HepG2 (cell line): ENCODE results near the gene NFRKB. TPM values are rescaled to one million over a fixed set of nuclear protein-coding genes. Genes with fewer than 3 reads are reported as not detected.

Experiments
- AHR ChIP-seq: IDR thresholded peaks from 2 replicates; pipeline ENCODE4 v1.6.1; 2018; ENCODE audit warnings: missing genetic modification reagents, missing compliant biosample characterization
- ATF1 ChIP-seq: IDR thresholded peaks from 2 replicates; pipeline ENCODE4 v1.6.1; 2016; ENCODE audit warnings: mild to moderate bottlenecking, control low read depth
- ATF3 ChIP-seq: sonication (generic); formaldehyde crosslinking; IDR thresholded peaks from 2 replicates; pipeline ENCODE4 v1.4.0; 2020; ENCODE audit warnings: missing genetic modification reagents
- FOXM1 ChIP-seq: sonication (generic); formaldehyde crosslinking; IDR thresholded peaks from 2 replicates; pipeline ENCODE4 v1.5.0; 2020; ENCODE audit warnings: missing genetic modification reagents
- GMEB2 ChIP-seq: IDR thresholded peaks from 2 replicates; pipeline ENCODE4 v1.6.1; 2016; ENCODE audit warnings: missing biosample characterization, missing genetic modification reagents, low read depth
- KDM5B ChIP-seq: sonication (generic); formaldehyde crosslinking; IDR thresholded peaks from 2 replicates; pipeline ENCODE4 v1.4.0; 2020; ENCODE audit warnings: missing genetic modification reagents, mild to moderate bottlenecking, borderline replicate concordance
- MAFK ChIP-seq, 2 experiments: IDR thresholded peaks in 1 of 2; conservative IDR thresholded peaks in 1 of 2; 2 replicates each; pipeline ENCODE4 v1.6.1; 2011; ENCODE audit warnings: improper control_type of control experiment in 2 of 2, low read length in 2 of 2
- NBN ChIP-seq: fragments of 450-650 bp; conservative IDR thresholded peaks from 2 replicates; pipeline ENCODE4 v1.6.1; 2017
- PHF8 ChIP-seq: sonication (generic); formaldehyde crosslinking; IDR thresholded peaks from 2 replicates; pipeline ENCODE4 v1.5.0; 2020; ENCODE audit warnings: missing genetic modification reagents
- RARG ChIP-seq: sonication (generic); formaldehyde crosslinking; IDR thresholded peaks from 2 replicates; pipeline ENCODE4 v1.4.0; 2020; ENCODE audit warnings: low read depth, mild to moderate bottlenecking, missing genetic modification reagents
- RFX1 ChIP-seq: fragments of 450-650 bp; IDR thresholded peaks from 2 replicates; pipeline ENCODE4 v1.6.1; 2017
- SIN3A ChIP-seq: IDR thresholded peaks from 2 replicates; pipeline ENCODE4 v1.6.1; 2011; ENCODE audit warnings: low read depth, mild to moderate bottlenecking, control low read depth, low read length, borderline replicate concordance
- SP1 ChIP-seq, 2 experiments: fragments of 450-650 bp in 1 of 2; sonication (generic) in 1 of 2; formaldehyde crosslinking in 1 of 2; IDR thresholded peaks; 2 replicates each; pipeline versions ENCODE4 v1.4.0 to v1.6.1; 2016 to 2020; ENCODE audit warnings: missing genetic modification reagents in 1 of 2
- THYN1 ChIP-seq: sonication (generic); formaldehyde crosslinking; IDR thresholded peaks from 2 replicates; pipeline ENCODE4 v1.8.1; 2023; ENCODE audit warnings: low read depth, mild to moderate bottlenecking, moderate library complexity, missing genetic modification reagents, borderline replicate concordance
- TSC22D2 ChIP-seq: sonication (generic); formaldehyde crosslinking; IDR thresholded peaks from 2 replicates; pipeline ENCODE4 v1.5.1; 2020; ENCODE audit warnings: missing genetic modification reagents, mild to moderate bottlenecking, borderline replicate concordance
- ZHX1 ChIP-seq: sonication (generic); formaldehyde crosslinking; IDR thresholded peaks from 2 replicates; pipeline ENCODE4 v1.8.1; 2022; ENCODE audit warnings: low read depth, mild to moderate bottlenecking, missing genetic modification reagents
- ZNF263 ChIP-seq: sonication (generic); formaldehyde crosslinking; IDR thresholded peaks from 2 replicates; pipeline ENCODE4 v1.4.0; 2020; ENCODE audit warnings: missing genetic modification reagents
- ZNF264 ChIP-seq: sonication (generic); formaldehyde crosslinking; IDR thresholded peaks from 2 replicates; pipeline ENCODE4 v1.4.0; 2020; ENCODE audit warnings: missing genetic modification reagents
- ZNF331 ChIP-seq: sonication (generic); formaldehyde crosslinking; IDR thresholded peaks from 2 replicates; pipeline ENCODE4 v1.4.0; 2020; ENCODE audit warnings: missing genetic modification reagents
- ZNF691 ChIP-seq: sonication (generic); formaldehyde crosslinking; IDR thresholded peaks from 2 replicates; pipeline ENCODE4 v1.4.0; 2020; ENCODE audit warnings: missing genetic modification reagents, low read depth, mild to moderate bottlenecking, borderline replicate concordance
- ZNF777 ChIP-seq: sonication (generic); formaldehyde crosslinking; IDR thresholded peaks from 2 replicates; pipeline ENCODE4 v1.4.0; 2020; ENCODE audit warnings: missing genetic modification reagents
- polyA plus RNA-seq, 8 experiments: library from polyadenylated mRNA; depleted of rRNA in 3 of 8; stranded (reverse) in 7 of 8; unstranded in 1 of 8; fragments of >200 nt; fragmentation: Illumina TruSeq in 4 of 8; extraction: Trizol in 4 of 8; gene quantifications; 2 replicates each; pipeline versions ENCODE4 v1.2.1 to v1.2.3, GENCODE V29; 2011 to 2016; ENCODE audit warnings: low read depth in 4 of 8, missing spikeins in 1 of 8, mixed read lengths in 1 of 8; ENCODE audit not compliant: insufficient read depth in 1 of 8
- total RNA-seq, 5 experiments: library from RNA; depleted of rRNA; stranded (reverse); fragments of >200 nt; fragmentation: Illumina TruSeq; extraction: Trizol; gene quantifications; 2 replicates each; pipeline ENCODE4 v1.2.3, GENCODE V29; 2016; ENCODE audit warnings: low read depth in 1 of 5

NFRKB gene
- total and polyA plus RNA-seq, 2 of the 13 experiments (the other 11 are each of a cell fraction or from before 2014, with no cell fraction given): 22.9 to 23.7 TPM

GRCh38 chr11:129895126-129896041 lies at the start of gene NFRKB (continued):
- TF ChIP-seq ZHX1 (CRISPR knock-in tag): peak; percentile 22; the same call in 1 of the 2 replicates
- peak; percentile 41; the same call in 1 of the 2 replicates for TF ChIP-seq ZNF777 (CRISPR knock-in tag)
- TF ChIP-seq SIN3A: peak; percentile 79; the same call in 1 of the 2 replicates
- TF ChIP-seq AHR: 0 out of 2 replicates have a peak, but pooled peaks have one; percentile 1
- TF ChIP-seq NBN: no peak
- TF ChIP-seq RARG (CRISPR knock-in tag): no peak
- TF ChIP-seq MAFK (conservative IDR thresholded peaks at IDR 0.05 in 1 of 2, IDR thresholded peaks at IDR 0.05 in 1 of 2; ENCODE audit: low read length in 2 of 2): 0 out of 4 replicates have a peak, but pooled peaks have one; percentile 7 to 19
- TF ChIP-seq ATF3: no peak
- TF ChIP-seq ZNF691: peak; percentile 9; the same call in 1 of the 2 replicates
- TF ChIP-seq ZNF263 (CRISPR knock-in tag): peak; percentile 21; the same call in 1 of the 2 replicates
- TF ChIP-seq RFX1: no peak
- 0 out of 2 replicates have a peak, but pooled peaks have one; percentile 9 for TF ChIP-seq ZNF331 (CRISPR knock-in tag)
- TF ChIP-seq PHF8: peak; percentile 87
- TF ChIP-seq THYN1 (CRISPR knock-in tag): no peak
- TF ChIP-seq KDM5B (CRISPR knock-in tag): 0 out of 2 replicates have a peak, but pooled peaks have one; percentile 27
- no peak for TF ChIP-seq TSC22D2
- peak; percentile 97 for TF ChIP-seq ZNF264
- peak; percentile 84 for TF ChIP-seq GMEB2 (CRISPR knock-in tag)
- TF ChIP-seq SP1 (IDR thresholded peaks at IDR 0.05): no peak
- peak; percentile 58; the same call in 1 of the 2 replicates for TF ChIP-seq SP1 (CRISPR knock-in tag; IDR thresholded peaks at IDR 0.05)
- TF ChIP-seq ATF1 (CRISPR knock-in tag): no peak
- TF ChIP-seq FOXM1: no peak
